Activated B cell treated with CpG ODN at 0.5 μM for 24 hours (primary cell): ENCODE results near the gene FMN1. TPM values are rescaled to one million over a fixed set of nuclear protein-coding genes. Genes with fewer than 3 reads are reported as not detected.

ENCODE experiments used
- ATAC-seq: fragments of 200-7000 bp; cut with Tn5 transposase; one replicate; pipeline ENCODE4 v1.10.0; 2021; ENCODE audit warnings: low read depth, mild to moderate bottlenecking, moderate library complexity
- CTCF ChIA-PET: fragments of 350-600 bp; sonication (Branson Sonifier 250); formaldehyde crosslinking; loops from one replicate; lab custom pipeline; 2021; ENCODE audit warnings: antibody characterized with exemption; lab: Charles Lee
- POLR2A ChIA-PET: fragments of 350-600 bp; sonication (Branson Sonifier 250); formaldehyde crosslinking; loops from one replicate; lab custom pipeline; 2021; ENCODE audit warnings: antibody characterized with exemption; lab: Charles Lee
- DNase-seq: peaks from one replicate; pipeline ENCODE4 v3.0.0; 2022
- H3K27ac Mint-ChIP-seq: one replicate; pipeline ENCODE4 v1.8.0; 2020; ENCODE audit warnings: mixed read lengths
- H3K27me3 Mint-ChIP-seq: one replicate; pipeline ENCODE4 v1.8.0; 2021; ENCODE audit warnings: mixed read lengths
- H3K36me3 Mint-ChIP-seq: one replicate; pipeline ENCODE4 v1.8.0; 2021; ENCODE audit warnings: low read depth, mixed read lengths
- H3K4me1 Mint-ChIP-seq: one replicate; pipeline ENCODE4 v1.8.0; 2021; ENCODE audit warnings: mixed read lengths
- H3K4me3 Mint-ChIP-seq: one replicate; pipeline ENCODE4 v1.8.0; 2020; ENCODE audit warnings: mild to moderate bottlenecking, mixed read lengths
- H3K9me3 Mint-ChIP-seq: one replicate; pipeline ENCODE4 v1.8.0; 2020; ENCODE audit warnings: mixed read lengths
- intact Hi-C: fragments of 100-400 bp; cut with micrococcal nuclease; formaldehyde crosslinking; loops from one replicate; pipeline ENCODE4 v1.15.1; 2024
- total RNA-seq: library from RNA; stranded (reverse); gene quantifications from 2 replicates; pipeline ENCODE4 v1.2.3, GENCODE V29; 2022
- TF ChIP-seq, protein P1 (sequence below): fragments of 200-600 bp; IDR thresholded peaks from one replicate; pipeline ENCODE4 v1.8.0; 2022; ENCODE audit warnings: antibody characterized with exemption, mild to moderate bottlenecking

The FMN1 gene
- total RNA-seq, 1 donor from 2014 or later = 0.80 TPM

DNA sequence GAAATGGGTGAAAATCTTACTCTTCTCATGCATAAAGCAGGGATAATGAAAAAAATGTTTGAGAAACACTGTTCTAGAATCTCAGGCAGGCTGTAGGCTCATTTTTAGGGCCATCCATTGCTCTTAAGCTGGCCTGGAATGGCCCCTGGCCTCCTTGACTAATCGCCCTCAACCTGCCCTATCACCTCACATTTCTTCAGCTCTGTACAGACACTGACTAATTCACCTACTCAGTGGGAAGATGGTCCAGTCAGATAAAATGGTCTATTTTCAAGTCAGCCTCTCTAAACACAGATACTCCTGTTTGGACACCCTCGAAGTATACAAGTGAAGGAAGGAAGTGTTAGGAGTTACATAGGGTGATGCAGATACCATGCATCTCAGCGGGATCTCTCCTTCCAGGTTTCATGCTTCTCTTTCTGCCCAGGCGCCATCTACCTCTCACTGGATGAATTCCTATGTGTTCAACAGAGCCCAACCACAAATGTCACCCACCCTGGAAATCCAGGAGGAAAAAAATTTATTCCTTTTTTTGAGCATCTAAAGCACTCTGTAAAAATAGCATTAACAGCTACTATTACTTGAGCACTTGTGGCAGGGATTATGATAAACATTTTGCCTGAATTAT is 12.1 kb downstream of the FMN1 start:
- Mint-ChIP-seq H3K9me3 (no peaks in the 10 kb centered on the region), H3K27me3 (no peaks in the 10 kb centered on the region), H3K36me3 (no peaks in the 10 kb centered on the region), H3K4me3 (no peak overlapping the region), H3K27ac (no peak overlapping the region), H3K4me1 (peaks cover 8% of the 10 kb centered on the region)
- intact Hi-C loops = no loop called here
- TF ChIP-seq, protein P1, sequence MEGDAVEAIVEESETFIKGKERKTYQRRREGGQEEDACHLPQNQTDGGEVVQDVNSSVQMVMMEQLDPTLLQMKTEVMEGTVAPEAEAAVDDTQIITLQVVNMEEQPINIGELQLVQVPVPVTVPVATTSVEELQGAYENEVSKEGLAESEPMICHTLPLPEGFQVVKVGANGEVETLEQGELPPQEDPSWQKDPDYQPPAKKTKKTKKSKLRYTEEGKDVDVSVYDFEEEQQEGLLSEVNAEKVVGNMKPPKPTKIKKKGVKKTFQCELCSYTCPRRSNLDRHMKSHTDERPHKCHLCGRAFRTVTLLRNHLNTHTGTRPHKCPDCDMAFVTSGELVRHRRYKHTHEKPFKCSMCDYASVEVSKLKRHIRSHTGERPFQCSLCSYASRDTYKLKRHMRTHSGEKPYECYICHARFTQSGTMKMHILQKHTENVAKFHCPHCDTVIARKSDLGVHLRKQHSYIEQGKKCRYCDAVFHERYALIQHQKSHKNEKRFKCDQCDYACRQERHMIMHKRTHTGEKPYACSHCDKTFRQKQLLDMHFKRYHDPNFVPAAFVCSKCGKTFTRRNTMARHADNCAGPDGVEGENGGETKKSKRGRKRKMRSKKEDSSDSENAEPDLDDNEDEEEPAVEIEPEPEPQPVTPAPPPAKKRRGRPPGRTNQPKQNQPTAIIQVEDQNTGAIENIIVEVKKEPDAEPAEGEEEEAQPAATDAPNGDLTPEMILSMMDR = no peak
- ATAC-seq = no peak
- DNase-seq = no peak
- POLR2A ChIA-PET = interaction anchor here (0.7 kb wide), 1 partner anchor 16 kb away, joined by 9 read pairs; no protein-coding TSS in a partner anchor
- CTCF ChIA-PET = no interaction called here

DNA sequence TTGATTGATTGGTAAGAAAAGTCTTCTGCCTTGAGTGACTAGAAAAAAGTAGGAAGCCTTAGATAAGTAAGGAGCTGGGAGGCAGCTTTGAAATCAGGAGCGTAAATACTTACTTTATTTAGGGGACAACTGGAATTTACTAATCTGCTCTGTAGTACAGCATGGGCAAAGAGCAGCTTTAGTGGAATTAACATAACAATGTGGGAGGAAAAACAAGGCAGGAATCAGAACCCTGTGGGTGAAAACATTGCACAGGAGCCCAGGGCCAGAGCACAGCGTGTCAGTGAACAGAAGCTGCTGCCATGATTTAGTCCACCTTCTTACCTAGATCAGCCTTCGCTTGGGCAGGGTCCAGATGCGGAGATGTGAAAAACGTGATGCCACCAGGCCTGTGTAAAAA is 14.6 kb downstream of the FMN1 start:
- TF ChIP-seq, protein P1 = no peak
- intact Hi-C loops = no loop called here
- ChIA-PET POLR2A (no interaction called here), CTCF (no interaction called here)
- H3K36me3 Mint-ChIP-seq = no peaks in the 10 kb centered on the region
- no peaks in the 10 kb centered on the region for H3K27me3 Mint-ChIP-seq
- H3K4me1 Mint-ChIP-seq = no peaks in the 10 kb centered on the region
- no peak overlapping the region for H3K4me3 Mint-ChIP-seq
- H3K9me3 Mint-ChIP-seq = no peaks in the 10 kb centered on the region
- no peak for ATAC-seq
- DNase-seq = no peak
- no peak overlapping the region for H3K27ac Mint-ChIP-seq

DNA sequence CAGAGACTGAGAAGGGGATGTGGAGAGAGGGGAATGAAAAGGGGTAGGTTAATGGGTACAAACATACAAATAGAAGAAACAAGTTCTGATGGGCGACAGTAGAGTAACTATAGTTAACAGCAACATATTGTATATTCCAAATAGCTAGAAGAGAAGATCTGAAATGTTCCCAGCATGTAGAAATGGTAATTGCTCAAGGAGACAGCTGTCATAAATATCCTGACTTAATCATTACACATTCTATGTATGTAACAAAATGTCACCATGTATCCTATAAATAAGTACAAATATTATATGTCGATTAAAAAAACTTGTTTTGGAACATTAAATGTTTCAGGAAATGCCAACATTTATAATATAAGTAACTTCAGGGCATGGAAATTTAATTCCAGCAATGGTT is 23.3 kb downstream of the FMN1 start:
- CTCF ChIA-PET = no interaction called here
- no peaks in the 10 kb centered on the region for H3K4me1 Mint-ChIP-seq
- H3K27ac Mint-ChIP-seq = no peak overlapping the region
- ATAC-seq (no peak), DNase-seq (no peak)
- H3K27me3 Mint-ChIP-seq = peaks cover 3% of the 10 kb centered on the region
- no peak overlapping the region for H3K4me3 Mint-ChIP-seq
- no peaks in the 10 kb centered on the region for H3K36me3 Mint-ChIP-seq
- TF ChIP-seq, protein P1 = no peak
- no peaks in the 10 kb centered on the region for H3K9me3 Mint-ChIP-seq
- POLR2A ChIA-PET = no interaction called here
- intact Hi-C loops = no loop called here

DNA sequence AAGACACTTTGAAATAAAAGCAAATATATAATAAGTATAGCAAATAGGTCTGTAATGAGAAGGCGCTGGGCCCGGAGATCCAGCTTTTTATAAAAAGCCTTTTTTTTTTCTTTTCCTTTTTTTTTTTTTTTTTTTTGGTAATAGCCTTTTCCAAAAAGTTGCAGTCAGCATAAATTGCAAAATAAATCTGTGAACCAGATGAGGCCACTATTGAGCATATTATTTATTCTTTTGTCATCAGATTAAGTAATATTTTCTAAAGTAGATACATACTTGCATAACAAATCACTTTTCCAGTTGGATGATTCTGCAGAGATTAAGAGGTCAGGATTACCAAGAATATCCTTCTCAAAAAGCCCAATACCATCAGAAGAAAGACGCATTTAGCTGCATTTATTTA is 24.9 kb downstream of the FMN1 start:
- H3K27ac Mint-ChIP-seq = no peak overlapping the region
- no peak for DNase-seq
- no peak overlapping the region for H3K4me3 Mint-ChIP-seq
- intact Hi-C loops = no loop called here
- no peaks in the 10 kb centered on the region for H3K36me3 Mint-ChIP-seq
- POLR2A ChIA-PET = no interaction called here
- TF ChIP-seq, protein P1 = no peak
- no peak for ATAC-seq
- CTCF ChIA-PET = no interaction called here
- no peaks in the 10 kb centered on the region for H3K9me3 Mint-ChIP-seq
- peaks cover 3% of the 10 kb centered on the region for H3K27me3 Mint-ChIP-seq
- no peaks in the 10 kb centered on the region for H3K4me1 Mint-ChIP-seq

DNA sequence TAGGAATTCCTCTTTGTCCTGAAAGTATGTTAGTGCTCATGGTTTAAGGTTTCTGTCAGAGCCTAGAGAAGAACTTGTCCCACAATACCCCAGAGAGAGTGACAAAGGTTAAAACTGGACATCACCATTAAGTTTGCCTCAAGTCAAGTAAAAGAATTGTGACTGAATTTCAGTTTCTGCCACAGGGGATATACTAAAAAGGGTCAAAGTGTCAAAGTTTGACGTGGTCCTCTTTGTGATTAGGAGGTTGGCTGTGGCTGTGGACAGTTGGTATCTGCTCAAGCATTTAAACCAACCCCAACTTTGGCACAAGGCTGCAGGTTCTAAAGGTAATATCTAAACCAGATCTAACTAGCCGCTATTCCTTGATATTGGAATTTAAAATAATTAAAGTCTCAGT is 26.1 kb downstream of the FMN1 start:
- H3K4me1 Mint-ChIP-seq = no peaks in the 10 kb centered on the region
- H3K4me3 Mint-ChIP-seq = no peak overlapping the region
- CTCF ChIA-PET = no interaction called here
- peaks cover 7% of the 10 kb centered on the region for H3K27me3 Mint-ChIP-seq
- ATAC-seq (no peak), DNase-seq (no peak)
- H3K36me3 Mint-ChIP-seq = no peaks in the 10 kb centered on the region
- POLR2A ChIA-PET = no interaction called here
- TF ChIP-seq, protein P1 = no peak
- intact Hi-C loops = no loop called here
- H3K27ac Mint-ChIP-seq = no peak overlapping the region
- H3K9me3 Mint-ChIP-seq = no peaks in the 10 kb centered on the region
